Lower leg skin (tissue), 4 donors: ENCODE data around the gene LARP6. TPM values are rescaled to one million over a fixed set of nuclear protein-coding genes. Genes with fewer than 3 reads are reported as not detected.

Experiments used
- DNase-seq, 2 donors: peaks; one replicate each; pipeline ENCODE4 v3.0.0-alpha.2; 2019; ENCODE audit warnings: low spot score in 2 of 2
- H3K4me3 ChIP-seq: fragments of 200-600 bp; sonication (generic); 2 replicates; pipeline ENCODE4 v1.5.1; 2017; ENCODE audit warnings: mild to moderate bottlenecking, low read depth; ENCODE audit not compliant: poor library complexity, severe bottlenecking
- CTCF ChIP-seq, 3 donors: fragments of 450-650 bp; IDR thresholded peaks; one replicate each; pipeline ENCODE4 v1.5.1; 2016; ENCODE audit warnings: antibody characterized with exemption in 3 of 3, mild to moderate bottlenecking in 3 of 3, moderate library complexity in 2 of 3
- POLR2A ChIP-seq, 2 donors: fragments of 450-650 bp; IDR thresholded peaks; one replicate each; pipeline ENCODE4 v1.6.1; 2016 to 2017; ENCODE audit warnings: antibody characterized with exemption in 2 of 2, mild to moderate bottlenecking in 1 of 2, moderate library complexity in 1 of 2
- WGBS, 2 donors: methylation state at CpG; one replicate each; pipeline ENCODE4 v1.1.5; 2018; 5-methylcytosine and 5-hydroxymethylcytosine counted together
- intact Hi-C: fragments of 100-400 bp; cut with DNase I; formaldehyde crosslinking; loops from one replicate; pipeline ENCODE4 v1.15.0; 2023; ENCODE audit warnings: low total_unique reads
- total RNA-seq, 4 donors: library from RNA; depleted of rRNA; stranded (reverse); fragments of >200 nt; gene quantifications; one replicate each; pipeline ENCODE4 v1.1.0, GENCODE V29; 2016

The LARP6 gene
- total RNA-seq, 4 donors from 2014 or later: 4.9 to 22.3 (median 14.5) TPM

GRCh38 chr15:70880781-70881180 is 26.8 kb upstream of the LARP6 start:
- intact Hi-C loops: no loop called here
- TF ChIP-seq CTCF (IDR thresholded peaks at IDR 0.05) (no peak), POLR2A (IDR thresholded peaks at IDR 0.05) (no peak)
- 83 to 94% methylated on average over 2 of the region's 2 CpGs for WGBS, 2 donors

DNA sequence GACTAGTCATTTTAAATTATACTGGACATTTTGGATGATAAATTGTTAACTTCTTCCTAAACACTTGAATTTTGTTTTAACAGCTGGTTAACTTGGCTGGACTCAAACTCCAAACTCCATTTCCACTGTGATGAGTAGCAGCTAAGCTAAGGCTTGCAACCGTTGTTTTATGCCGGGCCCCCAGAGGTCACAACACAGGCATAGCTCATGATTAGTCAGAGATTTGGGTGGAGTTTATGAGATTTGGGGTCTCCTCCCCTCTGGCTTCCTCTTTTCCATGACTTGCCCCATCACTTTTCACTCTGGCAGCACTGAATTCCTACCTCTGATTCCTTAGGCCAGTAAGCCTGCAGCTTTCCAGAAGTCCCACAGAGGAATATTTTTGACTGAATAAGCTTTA is 25.4 kb upstream of the LARP6 start:
- H3K4me3 ChIP-seq: no peak overlapping the region
- intact Hi-C loops: no loop called here
- 73 to 86% methylated on average over 2 of the region's 2 CpGs for WGBS, 2 donors
- TF ChIP-seq CTCF (IDR thresholded peaks at IDR 0.05): no peak
- TF ChIP-seq POLR2A (IDR thresholded peaks at IDR 0.05): no peak
- no peak for DNase-seq

More at GRCh38 chr15:70880781-70881180, 26.8 kb upstream of the LARP6 start:
- DNase-seq: no peak
- no peak overlapping the region for H3K4me3 ChIP-seq

DNA sequence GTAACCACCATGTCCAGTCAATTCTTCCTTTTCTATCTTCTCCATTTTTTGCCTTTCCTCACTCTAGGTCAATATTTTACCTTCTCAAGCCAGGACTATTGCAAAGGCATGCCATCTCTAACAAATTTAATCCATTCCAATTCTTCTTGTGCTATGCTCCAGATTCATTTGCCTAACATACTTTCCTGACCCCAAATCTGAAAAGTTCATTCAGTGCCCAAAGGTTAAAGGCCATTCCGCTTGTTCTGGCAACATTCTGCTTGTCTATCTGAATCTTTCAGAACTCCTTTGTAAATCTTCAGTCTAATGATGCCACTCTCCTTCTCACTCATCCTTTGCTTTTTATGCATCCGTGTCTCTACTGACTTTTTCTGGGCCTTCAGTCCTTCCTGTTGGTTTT is 22.7 kb upstream of the LARP6 start:
- 79 to 81% methylated on average over 2 of the region's 2 CpGs for WGBS, 2 donors
- DNase-seq: no peak
- intact Hi-C loops: no loop called here
- TF ChIP-seq CTCF (IDR thresholded peaks at IDR 0.05): no peak
- TF ChIP-seq POLR2A (IDR thresholded peaks at IDR 0.05): no peak
- H3K4me3 ChIP-seq: no peak overlapping the region

- no peak overlapping the region for H3K4me3 ChIP-seq
- no peak for TF ChIP-seq CTCF (IDR thresholded peaks at IDR 0.05)
- no peak for TF ChIP-seq POLR2A (IDR thresholded peaks at IDR 0.05)
- intact Hi-C loops: no loop called here
- WGBS, 2 donors: 65 to 79% methylated on average over 3 of the region's 3 CpGs
- DNase-seq: no peak
Observed at GRCh38 chr15:70876011-70876410, 22.1 kb upstream of the LARP6 start.

- no peak for DNase-seq
- TF ChIP-seq CTCF (IDR thresholded peaks at IDR 0.05): no peak
- TF ChIP-seq POLR2A (IDR thresholded peaks at IDR 0.05): no peak
- H3K4me3 ChIP-seq: no peak overlapping the region
- WGBS, 2 donors: 78 to 81% methylated on average over 7 of the region's 7 CpGs
- intact Hi-C loops: no loop called here
Observed at GRCh38 chr15:70875001-70875782, 21.2 kb upstream of the LARP6 start.
